Epithelial cell of esophagus (primary cell): ENCODE data around the gene CDKN2B-AS1.
A peak's percentile ranks its signal among the peaks of the same experiment; 100 is the strongest.

Source experiments
- DNase-seq: peaks from one replicate; pipeline ENCODE4 v3.0.0; 2010; ENCODE audit warnings: low read depth
- H3K4me3 ChIP-seq: 2 replicates; pipeline ENCODE4 v1.5.1; 2011; ENCODE audit warnings: mild to moderate bottlenecking, low read length, control low read depth
- CTCF ChIP-seq: IDR thresholded peaks from 2 replicates; pipeline ENCODE4 v1.5.1; 2011; ENCODE audit warnings: low read depth, mild to moderate bottlenecking, low read length, control low read depth, inconsistent platforms; ENCODE audit not compliant: insufficient read depth; ENCODE audit errors: missing control alignments

The CDKN2B-AS1 gene

DNA sequence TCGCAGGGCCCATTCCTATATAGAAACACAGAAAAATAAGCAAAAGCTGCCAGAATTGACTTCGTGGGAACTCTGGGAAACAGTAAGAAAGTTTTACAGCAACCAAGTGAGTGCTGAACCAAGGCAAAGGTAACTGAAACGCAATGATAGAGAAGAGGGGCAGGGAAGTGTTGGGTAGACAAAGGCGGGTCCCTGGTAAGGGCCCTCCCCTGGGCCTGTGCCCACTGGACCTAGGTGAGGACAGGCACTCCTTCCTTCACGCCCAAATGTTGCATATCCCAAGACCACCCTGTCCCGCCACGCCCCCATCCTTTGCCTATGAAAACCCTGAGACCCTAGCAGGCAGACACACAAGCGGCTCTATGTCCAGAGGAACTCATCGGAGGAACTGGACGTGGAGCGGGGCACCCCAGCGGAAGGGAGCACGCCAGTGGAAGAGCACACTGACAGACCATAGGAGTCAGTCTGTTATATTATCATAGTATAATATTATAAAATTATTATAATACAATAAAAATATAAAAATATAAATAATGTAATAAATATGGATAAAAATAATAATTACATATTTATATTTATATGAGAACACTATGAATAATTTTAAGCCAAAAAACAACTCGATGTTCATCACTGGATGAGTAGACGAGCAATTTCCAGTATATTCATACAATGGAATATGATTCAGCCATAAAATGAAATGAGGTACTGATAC is 28.3 kb upstream of the CDKN2B-AS1 start:
- no peak for TF ChIP-seq CTCF
- no peak for DNase-seq
- no peak overlapping the region for H3K4me3 ChIP-seq

DNA sequence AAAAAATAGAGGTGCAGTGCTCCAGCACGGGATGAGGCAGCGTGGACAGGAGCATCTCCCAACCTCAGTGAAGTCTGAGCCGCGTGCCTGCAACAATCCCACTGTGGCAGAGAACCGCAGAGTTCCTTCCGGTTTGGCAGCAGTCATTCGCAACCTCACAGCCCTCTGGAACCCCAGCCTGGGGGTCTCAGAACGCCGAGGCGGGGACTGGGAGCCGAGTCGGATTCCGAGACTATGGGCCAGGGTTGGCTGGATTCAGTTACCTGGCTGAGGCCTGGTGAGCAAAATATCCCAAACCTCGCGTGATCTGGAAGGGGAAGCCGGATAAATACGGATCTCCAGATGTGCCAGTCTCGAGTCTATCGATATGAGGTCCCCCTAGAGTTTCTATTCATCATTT is 27.4 kb upstream of the CDKN2B-AS1 start:
- DNase-seq: no peak
- H3K4me3 ChIP-seq: no peak overlapping the region
- no peak for TF ChIP-seq CTCF

DNA sequence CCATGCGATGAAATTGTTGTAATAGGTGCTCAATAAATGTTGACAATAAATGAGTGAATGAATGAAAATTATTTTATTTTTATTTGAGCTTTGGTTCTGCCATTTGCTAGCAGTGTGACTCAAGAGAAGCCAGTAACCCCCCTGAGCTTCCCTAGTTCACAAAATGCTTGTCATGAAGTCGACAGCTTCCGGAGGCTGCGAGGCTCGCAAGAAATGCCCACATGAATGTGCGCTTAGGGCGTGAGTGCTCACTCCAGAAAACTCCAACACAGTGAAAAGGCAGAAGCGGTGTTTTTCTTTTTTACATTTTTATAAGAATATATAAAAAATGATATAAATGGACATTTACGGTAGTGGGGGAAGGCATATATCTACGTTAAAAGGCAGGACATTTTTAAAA is 26.9 kb upstream of the CDKN2B-AS1 start:
- no peak for TF ChIP-seq CTCF
- H3K4me3 ChIP-seq: no peak overlapping the region
- DNase-seq: no peak

DNA sequence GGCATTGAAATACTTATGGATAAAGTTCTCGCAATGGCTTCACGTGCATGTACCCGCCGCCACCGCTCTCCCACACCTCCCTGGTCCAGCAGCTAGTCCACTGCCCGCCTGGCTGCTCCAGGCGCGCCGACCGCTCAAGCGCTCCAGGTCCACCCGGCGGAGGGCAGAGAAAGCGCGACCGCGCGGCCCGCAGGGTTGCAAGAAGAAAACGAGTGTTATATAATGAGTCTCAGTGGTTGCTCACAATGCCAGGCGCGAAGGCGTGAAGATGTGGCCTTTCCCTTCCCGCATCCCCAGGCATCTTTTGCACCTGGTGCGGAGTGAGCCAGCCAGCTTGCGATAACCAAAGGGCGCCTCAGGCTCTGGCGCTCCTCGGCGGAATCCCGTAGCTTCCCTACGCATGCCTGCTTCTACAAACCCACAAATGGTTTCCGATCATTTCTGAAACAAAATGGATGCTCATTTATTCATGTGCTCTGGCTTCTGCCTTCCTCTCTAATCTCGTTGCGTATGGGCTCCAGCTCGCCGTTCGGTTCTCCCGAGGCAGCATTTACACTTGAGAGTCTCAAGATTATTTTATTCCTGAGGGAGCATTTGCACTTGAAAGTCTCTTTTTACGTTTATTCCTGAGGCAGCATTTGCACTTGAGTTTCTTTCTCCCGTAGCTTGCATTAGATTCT is 26.1 kb upstream of the CDKN2B-AS1 start:
- no peak overlapping the region for H3K4me3 ChIP-seq
- DNase-seq: peak; percentile 45
- no peak for TF ChIP-seq CTCF

DNA sequence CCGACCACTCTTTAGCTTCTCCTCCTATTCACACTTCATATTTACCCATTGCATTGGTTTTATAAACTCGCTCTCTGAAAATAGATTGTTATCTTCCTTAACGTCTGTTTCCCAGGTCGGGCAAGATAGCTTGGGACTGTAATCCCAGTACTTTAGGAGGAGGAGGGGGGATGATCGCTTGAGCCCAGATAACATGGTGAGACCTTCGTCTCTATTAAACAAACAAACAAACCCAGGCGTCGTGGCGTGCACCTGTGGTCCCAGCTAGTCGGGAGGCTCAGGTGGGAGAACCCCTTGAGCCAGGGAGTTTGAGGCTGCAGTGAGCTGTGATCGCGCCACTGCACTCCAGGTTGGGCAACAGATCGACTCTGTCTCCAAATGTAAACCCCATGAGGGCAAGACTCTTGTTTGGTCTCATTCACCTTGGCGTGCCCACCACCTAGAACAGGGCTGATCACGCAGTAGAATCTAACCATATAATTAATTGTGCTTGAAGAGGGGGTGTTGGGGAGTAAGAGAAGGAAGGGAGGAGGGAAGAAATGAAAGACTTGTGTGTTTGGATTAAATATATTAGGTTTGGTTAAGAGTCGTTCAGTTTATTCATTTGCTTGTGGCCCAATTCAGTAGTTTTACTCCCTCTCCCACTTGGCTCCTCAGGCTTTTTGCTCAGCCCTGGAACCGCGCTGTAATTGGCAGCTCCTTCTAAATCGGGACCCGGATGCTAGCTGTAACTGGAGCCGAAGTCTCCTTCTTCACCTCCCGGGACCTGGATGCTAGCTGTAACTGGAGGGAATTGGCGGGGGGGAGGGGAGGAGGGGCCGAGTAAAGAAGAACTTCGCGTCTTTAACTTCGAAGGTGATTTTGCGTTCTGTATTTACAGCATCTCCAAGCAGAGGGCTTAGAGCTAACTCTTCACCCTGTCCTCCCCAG is 25.3 kb upstream of the CDKN2B-AS1 start:
- no peak for DNase-seq
- TF ChIP-seq CTCF: no peak
- no peak overlapping the region for H3K4me3 ChIP-seq

DNA sequence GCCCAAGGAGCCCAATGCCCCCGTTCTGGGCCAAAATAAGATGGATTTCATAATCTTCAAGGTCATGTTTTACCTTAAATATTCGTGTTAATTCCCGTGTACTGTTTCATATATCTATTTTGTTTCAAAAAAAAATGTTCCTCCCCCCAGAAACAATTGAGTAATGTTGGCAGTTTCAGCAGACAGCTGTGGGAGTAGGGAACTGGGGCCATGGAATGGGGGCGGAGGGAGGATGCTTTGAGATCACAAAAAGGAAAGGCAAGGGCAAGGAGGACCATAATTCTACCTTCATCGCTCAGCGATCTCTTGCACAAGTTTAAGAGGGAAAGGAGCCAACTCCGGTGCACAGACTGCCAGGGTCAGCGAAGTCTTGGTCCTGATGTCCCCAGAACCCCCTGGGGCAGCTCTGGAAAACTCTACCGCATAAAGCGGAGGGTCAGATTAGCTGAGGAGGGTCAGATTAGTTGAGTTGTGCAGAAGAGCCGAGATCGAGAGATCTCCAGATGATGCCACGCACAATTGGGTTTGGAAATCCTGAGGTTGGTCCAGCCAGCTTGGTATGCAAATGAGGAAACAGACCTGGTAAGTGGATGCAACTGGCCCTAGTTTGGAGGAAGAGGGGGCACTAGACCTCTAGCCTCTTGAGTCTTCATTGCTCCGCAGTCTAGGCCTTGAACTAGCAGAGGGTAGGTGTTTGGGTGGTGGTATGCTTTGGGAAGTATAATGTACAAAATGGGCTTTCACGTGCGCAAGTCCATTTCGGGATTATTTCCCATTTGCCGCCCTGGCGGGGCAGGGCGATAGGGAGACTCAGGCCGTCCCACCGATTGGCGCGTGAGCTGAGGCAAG is 24.4 kb upstream of the CDKN2B-AS1 start:
- DNase-seq: no peak
- TF ChIP-seq CTCF: no peak
- no peak overlapping the region for H3K4me3 ChIP-seq
